K562 (cell line): Measurements from ENCODE around the gene IL1RL1. TPM values are rescaled to one million over a fixed set of nuclear protein-coding genes. Genes with fewer than 3 reads are reported as not detected.

ENCODE experiments used
- BHLHE40 ChIP-seq: IDR thresholded peaks from 2 replicates; pipeline ENCODE4 v1.6.1; 2011; ENCODE audit warnings: low read length, improper control_type of control experiment
- CBX8 ChIP-seq: fragments of 200-600 bp; sonication (generic); IDR thresholded peaks from 2 replicates; pipeline ENCODE4 v1.6.1; 2012; ENCODE audit warnings: borderline replicate concordance, mixed run types, low read depth, mild to moderate bottlenecking, moderate library complexity, mixed read lengths, low read length, control low read depth, inconsistent platforms; ENCODE audit not compliant: poor library complexity, severe bottlenecking; ENCODE audit errors: extremely low read depth
- DLX4 ChIP-seq: fragments of 250-450 bp; sonication (Bioruptor Pico); IDR thresholded peaks from 2 replicates; pipeline ENCODE4 v1.6.1; 2021; ENCODE audit warnings: mild to moderate bottlenecking
- FOXJ2 ChIP-seq: fragments of 200-800 bp; sonication (Bioruptor generic); IDR thresholded peaks from 2 replicates; pipeline ENCODE4 v1.6.1; 2016; ENCODE audit warnings: missing genetic modification characterization, missing compliant biosample characterization
- GTF2E2 ChIP-seq: fragments of 200-800 bp; sonication (Bioruptor generic); IDR thresholded peaks from 2 replicates; pipeline ENCODE4 v1.6.1; 2016; ENCODE audit warnings: missing genetic modification characterization, missing compliant biosample characterization
- LCOR ChIP-seq: sonication (generic); formaldehyde crosslinking; IDR thresholded peaks from 2 replicates; pipeline ENCODE4 v1.8.0; 2022; ENCODE audit warnings: mild to moderate bottlenecking, missing genetic modification reagents
- NRF1 ChIP-seq, 2 experiments: fragments of 450-650 bp; IDR thresholded peaks in 1 of 2; conservative IDR thresholded peaks in 1 of 2; 2 replicates each; pipeline ENCODE4 v1.6.1; 2014; ENCODE audit warnings: mild to moderate bottlenecking in 2 of 2
- OTX1 ChIP-seq: fragments of 450-650 bp; formaldehyde crosslinking; IDR thresholded peaks from 2 replicates; pipeline ENCODE4 v1.4.0; 2022; ENCODE audit warnings: mild to moderate bottlenecking
- RBM39 ChIP-seq: fragments of 200-400 bp; formaldehyde crosslinking; optimal IDR thresholded peaks from 2 replicates; pipeline ENCODE3; 2018; ENCODE audit warnings: low read depth, low read length
- SETDB1 ChIP-seq: IDR thresholded peaks from one replicate; pipeline ENCODE4 v1.6.1; 2012; ENCODE audit warnings: low read length, control low read depth, inconsistent platforms
- SLC30A9 ChIP-seq: fragments of 250-450 bp; sonication (Bioruptor Pico); IDR thresholded peaks from 2 replicates; pipeline ENCODE4 v1.8.0; 2022; ENCODE audit warnings: mild to moderate bottlenecking, moderate library complexity
- SRSF1 ChIP-seq: fragments of 200-400 bp; formaldehyde crosslinking; IDR thresholded peaks from 2 replicates; pipeline ENCODE4 v1.6.1; 2017; ENCODE audit warnings: mild to moderate bottlenecking, low read depth, low read length, moderate library complexity
- TCF3 ChIP-seq: sonication (generic); formaldehyde crosslinking; IDR thresholded peaks from 2 replicates; pipeline ENCODE4 v1.4.0; 2020; ENCODE audit warnings: mild to moderate bottlenecking, missing genetic modification reagents
- THAP7 ChIP-seq: fragments of 250-450 bp; sonication (Bioruptor Pico); IDR thresholded peaks from 2 replicates; pipeline ENCODE4 v1.5.0; 2021
- USF2 ChIP-seq: sonication (generic); formaldehyde crosslinking; IDR thresholded peaks from 2 replicates; pipeline ENCODE4 v1.5.0; 2020; ENCODE audit warnings: missing genetic modification reagents
- ZNF449 ChIP-seq: fragments of 250-450 bp; sonication (Bioruptor Pico); IDR thresholded peaks from 2 replicates; pipeline ENCODE4 v1.8.0; 2022; ENCODE audit warnings: moderate library complexity, mild to moderate bottlenecking, inconsistent platforms
- polyA plus RNA-seq, 8 experiments: library from polyadenylated mRNA; depleted of rRNA in 4 of 8; stranded (reverse) in 5 of 8; unstranded in 3 of 8; fragments of >200 nt; fragmentation: Nextera tagmentation in 2 of 8; fragmentation: Illumina TruSeq in 1 of 8; extraction: Ambion mirVana in 2 of 8; extraction: Trizol in 1 of 8; gene quantifications; 2 replicates each; pipeline versions ENCODE4 v1.2.1 to v1.2.3, GENCODE V29; 2011 to 2014; ENCODE audit warnings: inconsistent platforms in 1 of 8, missing spikeins in 1 of 8
- total RNA-seq, 7 experiments: library from RNA; depleted of rRNA in 6 of 7; stranded (reverse); fragments of >200 nt in 6 of 7; fragmentation: Illumina TruSeq in 2 of 7; extraction: Trizol in 2 of 7; gene quantifications; 2 replicates each; pipeline versions ENCODE4 v1.2.1 to v1.2.3, GENCODE V29; 2011 to 2021; ENCODE audit warnings: low replicate concordance in 1 of 7
- TF ChIP-seq, protein P1 (sequence below): sonication (generic); formaldehyde crosslinking; IDR thresholded peaks from 2 replicates; pipeline ENCODE4 v1.8.1; 2022; ENCODE audit warnings: missing genetic modification reagents
- TF ChIP-seq, protein P2 (sequence below): fragments of 450-650 bp; IDR thresholded peaks from 2 replicates; pipeline ENCODE4 v1.6.1; 2016; ENCODE audit warnings: borderline replicate concordance
- TF ChIP-seq, protein P3 (sequence below): fragments of 450-650 bp; IDR thresholded peaks from 2 replicates; pipeline ENCODE4 v1.6.1; 2014; ENCODE audit warnings: low read depth, mild to moderate bottlenecking, moderate library complexity, borderline replicate concordance

IL1RL1 gene
- total and polyA plus RNA-seq, 9 of the 15 experiments (the other 6 are each of a cell fraction or from before 2014, with no cell fraction given): 0.06 to 3.3 (median 0.59) TPM

DNA sequence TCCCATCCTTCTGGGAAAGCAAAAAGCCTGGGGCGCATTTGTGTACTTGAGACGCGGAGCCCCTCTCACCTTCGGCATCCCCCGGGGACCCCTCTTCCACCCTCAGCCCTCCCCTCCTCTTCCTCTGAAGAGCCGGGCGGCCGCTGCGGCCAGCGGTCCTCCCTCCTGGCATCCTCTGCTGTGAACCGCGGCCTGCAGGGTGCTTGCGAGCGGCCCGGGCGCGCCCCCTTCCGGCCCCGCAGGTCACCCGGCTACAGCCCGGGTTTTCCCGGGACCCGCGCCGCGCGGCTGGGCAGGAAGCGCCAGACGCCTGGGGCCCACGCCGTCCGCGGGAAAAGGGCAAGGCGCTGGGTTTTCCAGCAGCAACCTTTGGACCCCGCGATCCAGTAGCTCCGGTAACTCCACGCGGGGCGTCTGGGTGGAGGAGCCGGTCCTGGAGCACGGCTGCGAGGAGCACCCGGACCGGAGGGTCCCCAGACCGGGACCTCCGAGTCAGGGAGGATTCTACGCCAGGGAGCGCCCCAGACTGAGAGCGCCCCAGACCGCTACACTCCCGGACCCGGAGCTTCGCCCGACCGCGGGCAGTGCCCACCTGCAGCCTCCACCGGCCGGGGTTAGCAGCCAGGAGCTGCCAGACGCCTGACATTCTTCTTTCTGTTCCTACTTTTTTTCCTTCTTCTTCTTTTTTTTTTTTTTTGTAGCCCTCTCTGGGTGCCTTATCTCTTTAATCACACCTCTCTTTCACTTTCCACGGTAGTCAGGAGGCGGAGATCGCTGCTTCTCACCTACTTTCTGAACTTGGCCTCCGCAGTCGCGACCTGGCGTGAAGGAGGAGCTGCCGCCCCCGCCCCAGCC lies 44.4 kb downstream of the IL1RL1 start, which contains the start of gene IL18R1 (continued):
- no peak for TF ChIP-seq ZNF449
- no peak for TF ChIP-seq TCF3 (CRISPR knock-in tag)
- TF ChIP-seq FOXJ2 (tag): no peak
- TF ChIP-seq LCOR: 0 out of 2 replicates have a peak, but pooled peaks have one; percentile 37
- TF ChIP-seq SETDB1: no peak
- TF ChIP-seq USF2 (CRISPR knock-in tag): no peak
- no peak for TF ChIP-seq GTF2E2 (tag)
- no peak for TF ChIP-seq BHLHE40
- TF ChIP-seq, protein P1, sequence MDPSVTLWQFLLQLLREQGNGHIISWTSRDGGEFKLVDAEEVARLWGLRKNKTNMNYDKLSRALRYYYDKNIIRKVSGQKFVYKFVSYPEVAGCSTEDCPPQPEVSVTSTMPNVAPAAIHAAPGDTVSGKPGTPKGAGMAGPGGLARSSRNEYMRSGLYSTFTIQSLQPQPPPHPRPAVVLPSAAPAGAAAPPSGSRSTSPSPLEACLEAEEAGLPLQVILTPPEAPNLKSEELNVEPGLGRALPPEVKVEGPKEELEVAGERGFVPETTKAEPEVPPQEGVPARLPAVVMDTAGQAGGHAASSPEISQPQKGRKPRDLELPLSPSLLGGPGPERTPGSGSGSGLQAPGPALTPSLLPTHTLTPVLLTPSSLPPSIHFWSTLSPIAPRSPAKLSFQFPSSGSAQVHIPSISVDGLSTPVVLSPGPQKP (CRISPR knock-in tag): no peak
- no peak for TF ChIP-seq THAP7
- no peak for TF ChIP-seq CBX8
- no peak for TF ChIP-seq DLX4
- TF ChIP-seq RBM39: no peak
- no peak; the same call in 1 of the 2 replicates for TF ChIP-seq SRSF1
- no peak for TF ChIP-seq SLC30A9
- TF ChIP-seq, protein P2, sequence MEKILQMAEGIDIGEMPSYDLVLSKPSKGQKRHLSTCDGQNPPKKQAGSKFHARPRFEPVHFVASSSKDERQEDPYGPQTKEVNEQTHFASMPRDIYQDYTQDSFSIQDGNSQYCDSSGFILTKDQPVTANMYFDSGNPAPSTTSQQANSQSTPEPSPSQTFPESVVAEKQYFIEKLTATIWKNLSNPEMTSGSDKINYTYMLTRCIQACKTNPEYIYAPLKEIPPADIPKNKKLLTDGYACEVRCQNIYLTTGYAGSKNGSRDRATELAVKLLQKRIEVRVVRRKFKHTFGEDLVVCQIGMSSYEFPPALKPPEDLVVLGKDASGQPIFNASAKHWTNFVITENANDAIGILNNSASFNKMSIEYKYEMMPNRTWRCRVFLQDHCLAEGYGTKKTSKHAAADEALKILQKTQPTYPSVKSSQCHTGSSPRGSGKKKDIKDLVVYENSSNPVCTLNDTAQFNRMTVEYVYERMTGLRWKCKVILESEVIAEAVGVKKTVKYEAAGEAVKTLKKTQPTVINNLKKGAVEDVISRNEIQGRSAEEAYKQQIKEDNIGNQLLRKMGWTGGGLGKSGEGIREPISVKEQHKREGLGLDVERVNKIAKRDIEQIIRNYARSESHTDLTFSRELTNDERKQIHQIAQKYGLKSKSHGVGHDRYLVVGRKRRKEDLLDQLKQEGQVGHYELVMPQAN: no peak
- peak in 1 of 2 experiments; percentile 50; a peak in 2 of 4 replicates for TF ChIP-seq NRF1 (conservative IDR thresholded peaks at IDR 0.05 in 1 of 2, IDR thresholded peaks at IDR 0.05 in 1 of 2)
- TF ChIP-seq OTX1: no peak
- TF ChIP-seq, protein P3, sequence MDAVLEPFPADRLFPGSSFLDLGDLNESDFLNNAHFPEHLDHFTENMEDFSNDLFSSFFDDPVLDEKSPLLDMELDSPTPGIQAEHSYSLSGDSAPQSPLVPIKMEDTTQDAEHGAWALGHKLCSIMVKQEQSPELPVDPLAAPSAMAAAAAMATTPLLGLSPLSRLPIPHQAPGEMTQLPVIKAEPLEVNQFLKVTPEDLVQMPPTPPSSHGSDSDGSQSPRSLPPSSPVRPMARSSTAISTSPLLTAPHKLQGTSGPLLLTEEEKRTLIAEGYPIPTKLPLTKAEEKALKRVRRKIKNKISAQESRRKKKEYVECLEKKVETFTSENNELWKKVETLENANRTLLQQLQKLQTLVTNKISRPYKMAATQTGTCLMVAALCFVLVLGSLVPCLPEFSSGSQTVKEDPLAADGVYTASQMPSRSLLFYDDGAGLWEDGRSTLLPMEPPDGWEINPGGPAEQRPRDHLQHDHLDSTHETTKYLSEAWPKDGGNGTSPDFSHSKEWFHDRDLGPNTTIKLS: no peak
